ENCODE measurements around the gene ART5.

GRCh38 chr11:3627291-3627690, 14.5 kb downstream of the ART5 start:
- TF ChIP-seq TEAD4 (IDR thresholded peaks at IDR 0.05) (no peak), RAD21 (IDR thresholded peaks at IDR 0.05; ENCODE audit: low read depth) (no peak), TAF1 (IDR thresholded peaks at IDR 0.05; ENCODE audit: low read depth) (no peak), CREB1 (IDR thresholded peaks at IDR 0.05; ENCODE audit: low read depth) (no peak), CEBPB (IDR thresholded peaks at IDR 0.05) (no peak), YY1 (IDR thresholded peaks at IDR 0.05; ENCODE audit: low read depth) (no peak), MAX (IDR thresholded peaks at IDR 0.05) (no peak), EP300 (IDR thresholded peaks at IDR 0.05; ENCODE audit: borderline replicate concordance) (no peak), REST (IDR thresholded peaks at IDR 0.05; ENCODE audit: low read depth) (no peak), NFIC (IDR thresholded peaks at IDR 0.05) (no peak), EGR1 (IDR thresholded peaks at IDR 0.05) (no peak)

All from Ishikawa (cell line).